T-helper 2 cell treated with Interferon-gamma antibody and Interleukin-4, amounts not matched to agents 100 ng/mL and 5 ng/mL, for 36 hours (primary cell): Measurements from ENCODE around the gene ACAD11. TPM values are rescaled to one million over a fixed set of nuclear protein-coding genes. Genes with fewer than 3 reads are reported as not detected.

ENCODE experiments used
- intact Hi-C: fragments of 100-400 bp; cut with micrococcal nuclease; formaldehyde crosslinking; loops from one replicate; pipeline ENCODE4 v1.15.1; 2023
- total RNA-seq: library from RNA; stranded (reverse); gene quantifications from 2 replicates; pipeline ENCODE4 v1.2.3, GENCODE V29; 2022

Gene ACAD11
- total RNA-seq, 1 donor from 2014 or later: 10.4 TPM

GRCh38 chr3:132555306-132556035, 104.1 kb downstream of the ACAD11 start:
- intact Hi-C loops: no loop called here

- intact Hi-C loops: no loop called here
These were observed 105.2 kb downstream of the ACAD11 start for GRCh38 chr3:132554437-132554836.

GRCh38 chr3:132553826-132554225, 105.8 kb downstream of the ACAD11 start:
- intact Hi-C loops: no loop called here

DNA sequence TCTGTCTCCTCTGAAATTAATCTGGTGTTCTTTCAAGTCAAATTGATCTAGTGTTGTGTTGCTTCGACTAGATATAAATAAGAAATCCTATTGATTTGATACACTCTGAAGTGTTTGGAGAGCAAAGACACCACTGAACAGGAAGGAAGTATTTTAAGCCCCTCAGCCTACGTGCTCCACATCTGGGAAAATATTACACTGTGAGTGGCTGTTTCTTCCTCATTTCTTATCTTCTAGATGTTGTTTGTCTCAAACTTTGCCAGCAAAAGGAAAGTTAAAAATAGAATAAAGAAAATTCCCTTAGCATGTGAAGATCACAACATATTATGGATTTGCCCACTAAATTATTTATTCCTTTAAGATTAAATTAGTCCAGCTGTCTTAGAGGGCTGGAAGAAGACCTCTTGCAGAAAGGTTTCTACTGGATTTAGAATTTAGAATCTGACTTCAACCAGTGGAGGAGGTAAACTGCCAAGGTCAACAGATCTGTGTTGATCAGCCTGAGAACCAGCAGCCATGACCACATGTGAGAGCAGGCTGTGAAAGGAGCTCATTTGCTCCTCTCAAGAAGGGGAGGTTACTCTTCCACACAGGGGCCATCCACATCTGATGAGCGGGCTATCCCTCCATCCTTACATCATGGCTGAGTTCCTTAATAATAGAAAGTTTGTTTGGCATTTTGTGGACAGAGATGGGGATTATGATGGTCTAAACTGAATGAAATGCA, 108.9 kb downstream of the ACAD11 start:
- intact Hi-C loops: no loop called here

DNA sequence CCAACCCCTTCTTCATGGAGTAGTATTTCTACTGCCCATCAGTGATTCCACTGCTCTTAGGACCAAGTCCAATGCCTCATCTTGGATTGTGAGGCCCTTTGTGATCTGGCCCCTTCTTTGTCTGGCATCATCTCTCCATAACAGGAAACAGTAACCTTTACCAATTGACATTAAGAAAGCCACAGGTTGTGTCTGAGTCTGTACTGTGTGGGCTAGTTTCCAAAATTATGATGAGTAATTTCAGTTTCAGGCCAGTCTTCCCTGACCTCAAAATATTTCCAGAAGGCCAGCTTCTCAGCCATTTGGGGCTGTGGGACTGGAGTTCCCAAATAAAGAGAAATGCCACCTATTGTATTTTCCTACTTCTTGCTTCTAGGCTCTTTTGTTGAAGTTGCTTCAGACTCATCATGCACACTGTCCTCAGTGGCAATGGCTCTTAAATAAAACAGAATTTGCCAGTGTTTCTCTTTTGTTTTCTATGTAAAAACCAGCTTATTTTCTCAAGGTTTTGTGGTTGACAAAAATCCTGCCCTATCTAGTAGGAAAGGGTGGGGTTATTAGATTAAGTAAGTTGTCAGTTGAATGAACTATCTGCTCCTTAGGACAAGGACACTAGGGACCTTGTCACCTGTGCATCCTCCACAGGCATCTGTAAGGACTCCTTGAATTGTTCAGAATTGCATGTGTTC, 109.6 kb downstream of the ACAD11 start:
- intact Hi-C loops: no loop called here

DNA sequence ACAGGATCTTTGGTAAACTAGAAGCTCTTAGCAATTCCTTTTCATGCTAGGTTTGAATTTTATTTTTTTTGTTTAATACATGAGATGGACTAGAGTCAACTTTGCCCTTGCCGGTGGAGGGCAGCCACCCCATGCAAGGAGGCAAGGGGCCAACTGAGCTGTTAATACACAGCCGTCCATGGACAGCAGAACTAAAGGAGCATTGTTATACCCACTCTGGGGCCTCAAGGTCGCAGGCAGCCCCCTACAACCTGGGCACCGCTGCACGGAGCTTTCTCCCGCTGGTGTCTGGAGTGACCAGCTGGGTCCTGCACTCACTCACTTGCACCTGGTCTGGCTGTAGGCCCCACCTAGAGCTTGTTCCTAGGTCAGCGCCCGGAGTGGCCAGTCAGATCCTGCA, 110.4 kb downstream of the ACAD11 start:
- intact Hi-C loops: no loop called here

DNA sequence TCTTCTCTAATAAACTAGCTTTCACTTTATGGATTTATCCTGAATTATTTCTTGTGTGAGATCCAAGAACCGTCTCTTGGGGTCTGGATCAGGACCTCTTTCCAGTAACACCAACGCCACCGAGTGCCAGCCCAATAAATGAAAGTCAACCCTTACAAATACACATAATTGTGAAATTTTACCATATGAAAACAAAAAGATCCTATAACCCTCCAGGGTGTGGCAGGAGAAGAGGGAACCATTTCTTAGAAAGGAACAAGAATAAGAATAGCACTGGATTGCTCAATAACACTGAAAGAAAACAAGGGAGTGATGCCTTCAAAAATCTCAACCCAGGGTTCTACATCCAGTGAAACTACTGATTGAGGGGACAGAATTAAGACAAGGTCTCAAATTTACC, 114.1 kb downstream of the ACAD11 start:
- intact Hi-C loops: no loop called here

DNA sequence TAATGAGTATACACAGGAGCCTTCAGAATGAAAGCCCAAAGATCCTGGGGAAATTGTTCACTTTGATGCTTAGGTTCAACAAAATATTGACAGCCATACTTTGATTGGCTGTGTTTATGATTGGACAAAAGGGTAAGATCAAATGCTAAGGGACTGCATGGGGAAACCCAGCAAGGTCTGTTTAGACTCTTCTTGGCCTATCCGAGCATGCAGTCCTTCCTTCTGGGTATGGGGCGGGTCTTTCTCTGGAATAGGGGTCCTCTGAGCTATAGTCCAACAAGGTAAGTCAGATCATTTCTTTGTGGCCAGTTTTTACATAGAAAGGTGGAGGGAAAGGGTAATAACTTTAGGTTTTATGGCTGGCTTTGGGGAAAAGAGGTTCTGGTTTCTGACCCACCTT, 115.5 kb downstream of the ACAD11 start:
- intact Hi-C loops: no loop called here

DNA sequence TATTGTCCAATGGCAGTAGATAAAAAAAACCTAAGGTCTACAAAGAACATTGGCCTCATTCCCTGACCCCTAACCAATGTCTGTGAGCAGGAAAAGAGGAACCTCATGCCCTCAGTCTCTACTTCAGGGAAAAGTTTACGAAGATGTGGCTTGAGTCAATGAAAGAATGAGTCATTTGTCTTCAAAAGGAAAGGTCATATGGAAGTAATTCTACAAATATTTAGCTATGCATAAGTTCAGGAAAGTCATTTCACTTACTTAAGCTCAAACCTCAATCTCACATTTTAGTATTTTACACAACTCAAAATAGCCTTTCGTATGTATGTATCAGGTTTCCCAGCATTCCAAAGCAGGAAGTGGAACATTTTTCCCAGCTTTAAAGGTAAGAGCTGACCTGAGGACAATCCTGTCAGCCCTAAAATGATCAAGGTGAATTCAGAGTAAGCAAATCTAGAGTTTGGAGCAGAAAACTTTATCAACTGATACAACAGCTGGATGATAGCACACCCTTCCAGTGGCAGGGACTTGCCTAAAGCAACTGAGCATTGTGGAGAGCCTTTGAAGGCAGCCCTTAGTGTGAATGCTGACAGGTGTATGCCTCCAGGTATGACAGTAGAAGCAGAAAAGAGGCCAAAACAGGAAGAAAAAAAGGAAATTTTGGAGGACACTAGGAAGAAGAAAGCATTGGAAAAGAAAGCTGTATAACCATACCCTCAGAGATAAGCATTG, 116.4 kb downstream of the ACAD11 start:
- intact Hi-C loops: no loop called here

DNA sequence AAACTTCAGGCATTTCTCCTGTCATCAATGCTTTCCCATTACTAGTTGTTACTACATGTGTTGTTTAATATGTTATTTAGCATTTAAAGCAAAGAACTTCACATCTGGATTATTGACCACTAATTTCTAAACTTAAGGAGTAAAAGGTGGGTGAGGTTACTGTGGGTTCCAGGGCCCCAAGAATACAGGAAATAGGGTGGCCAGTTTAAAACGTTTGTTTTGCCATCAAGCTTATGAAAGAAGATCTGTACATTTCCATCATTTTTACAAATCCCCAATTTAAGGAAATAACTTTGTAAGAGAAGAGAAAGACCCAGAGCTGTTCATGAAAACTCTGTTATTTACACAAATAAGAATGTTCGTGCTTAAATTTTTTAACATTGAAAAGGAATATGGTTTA, 117.0 kb downstream of the ACAD11 start:
- intact Hi-C loops: no loop called here

DNA sequence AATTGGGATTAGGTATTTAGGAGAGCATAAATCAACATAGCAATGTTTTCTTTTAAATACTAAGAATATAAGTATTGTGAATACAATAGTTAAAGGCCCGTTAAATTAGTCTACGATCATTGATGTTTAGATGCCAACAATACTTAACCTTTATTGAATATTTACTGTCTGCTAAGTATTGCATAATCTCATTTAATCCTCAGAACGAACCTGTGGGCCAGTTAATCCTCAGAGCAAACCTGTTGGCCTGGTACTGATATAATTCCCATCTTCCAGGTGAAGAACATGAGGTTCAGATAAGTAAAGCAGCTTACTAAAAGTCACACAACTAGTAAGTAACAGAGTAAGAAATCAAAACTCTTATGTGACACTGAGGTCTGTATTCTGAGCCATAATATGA, 119.9 kb downstream of the ACAD11 start:
- intact Hi-C loops: loop anchor here (5.0 to 10.0 kb wide), 3 partner anchors 123 to 1035 kb away; partner anchors contain the start of genes CDV3 and UBA5

GRCh38 chr3:132538072-132538471, 121.5 kb downstream of the ACAD11 start:
- intact Hi-C loops: loop anchor here (5.0 to 10.0 kb wide), 3 partner anchors 124 to 1037 kb away; partner anchors contain the start of genes CDV3 and UBA5

DNA sequence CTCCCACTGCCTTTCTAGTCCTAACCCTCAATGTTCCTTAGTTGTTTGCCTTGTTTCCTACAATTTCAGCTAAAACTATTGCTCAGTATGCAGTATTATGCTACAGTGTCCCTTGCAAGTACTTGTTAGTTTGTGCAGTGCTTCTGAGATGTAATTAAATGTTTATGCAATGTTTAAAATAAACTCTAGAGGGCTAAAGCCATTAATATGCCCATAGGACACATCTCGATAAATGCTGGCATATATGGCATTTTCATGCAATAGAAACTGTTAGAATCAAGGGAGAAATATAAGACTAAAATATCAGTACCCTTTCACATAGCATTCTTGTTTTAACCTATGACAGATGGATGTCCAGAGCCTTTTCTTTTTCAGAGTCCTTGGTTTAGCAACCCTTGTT, 122.3 kb downstream of the ACAD11 start:
- intact Hi-C loops: loop anchor here (5.0 to 10.0 kb wide), 3 partner anchors 125 to 1038 kb away; partner anchors contain the start of genes CDV3 and UBA5

DNA sequence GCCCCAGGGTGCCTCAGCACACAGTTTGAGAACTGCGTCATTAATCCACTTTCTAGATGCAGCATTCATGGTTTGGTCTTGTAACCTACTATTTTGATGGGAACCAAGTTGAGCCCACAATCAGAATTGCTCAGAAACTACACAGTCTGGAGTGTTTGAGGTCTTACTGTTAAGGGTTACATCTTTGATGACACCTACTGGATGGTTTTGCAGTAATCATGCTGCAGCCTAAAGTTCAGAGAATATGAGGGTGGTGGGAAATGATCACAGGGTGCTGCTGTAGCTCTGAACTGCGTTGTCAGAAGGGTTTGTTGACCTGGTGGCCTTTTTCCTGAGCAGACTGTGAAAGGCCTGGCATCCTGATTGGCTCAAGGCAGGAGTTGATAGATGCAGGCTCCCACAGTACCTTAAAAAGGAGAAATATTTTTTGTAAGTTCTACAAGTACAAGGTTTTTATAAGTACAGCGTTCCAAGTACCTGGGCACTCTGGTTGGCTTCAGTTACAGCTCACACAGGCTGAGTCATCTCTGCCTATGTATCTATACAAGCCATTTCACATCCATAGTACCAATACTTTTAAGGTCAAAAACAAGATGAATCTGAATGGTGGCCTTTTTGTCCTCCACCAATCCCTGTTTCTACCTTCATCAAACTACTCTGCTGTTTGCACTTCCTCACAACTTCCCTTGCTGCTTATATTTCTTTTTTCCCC, 123.0 kb downstream of the ACAD11 start:
- intact Hi-C loops: loop anchor here (1.0 to 10.0 kb wide), 4 partner anchors 106 to 1038 kb away; partner anchors contain the start of genes CDV3 and UBA5

- intact Hi-C loops: loop anchor here (1.0 to 10.0 kb wide), 4 partner anchors 106 to 1039 kb away; partner anchors contain the start of genes CDV3 and UBA5
These were observed 123.8 kb downstream of the ACAD11 start for GRCh38 chr3:132535575-132536441.

GRCh38 chr3:132530624-132531023, 129.0 kb downstream of the ACAD11 start:
- intact Hi-C loops: loop anchor here (10.0 kb wide), 1 partner anchor 1044 kb away; the partner anchor contains the start of gene CDV3

- intact Hi-C loops: no loop called here
These were observed 137.3 kb downstream of the ACAD11 start for GRCh38 chr3:132522353-132522752.

DNA sequence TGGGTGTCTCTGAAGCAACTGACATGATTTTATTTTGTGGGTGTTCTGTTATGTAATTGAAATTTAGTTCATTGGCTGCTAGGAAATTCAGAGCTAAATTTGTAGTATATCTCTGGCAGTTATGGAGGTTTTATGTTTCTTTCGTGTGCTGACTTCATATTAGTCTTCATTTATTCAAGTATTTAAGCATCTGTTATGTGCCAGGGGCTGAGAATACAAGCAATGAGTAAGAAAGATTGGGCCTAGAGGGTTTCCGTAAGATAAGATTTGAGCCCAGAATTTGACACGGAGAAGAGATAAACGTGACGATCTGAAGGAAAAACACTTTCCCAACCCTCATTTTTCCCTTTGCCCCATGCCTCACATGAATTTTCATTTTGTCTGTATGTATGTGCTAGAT, 137.7 kb downstream of the ACAD11 start:
- intact Hi-C loops: no loop called here

DNA sequence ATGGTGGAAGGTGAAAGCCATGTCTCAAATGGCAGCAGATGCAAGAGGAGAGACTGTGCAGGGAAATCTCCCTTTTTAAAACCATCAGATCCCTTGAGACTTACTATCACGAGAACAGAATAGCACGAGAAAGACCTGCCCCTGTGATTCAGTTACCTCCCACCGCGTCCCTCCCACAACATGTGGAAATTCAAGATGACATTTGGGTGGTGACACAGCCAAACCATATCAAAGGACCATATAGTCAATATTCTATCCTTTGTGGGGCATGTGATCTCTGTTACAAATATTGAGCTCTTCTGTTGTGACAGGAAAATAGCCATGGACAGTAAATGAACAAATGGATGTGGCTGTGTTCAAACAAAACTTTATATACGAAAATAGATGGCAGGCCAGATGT, 139.7 kb downstream of the ACAD11 start:
- intact Hi-C loops: no loop called here
